Erythroblast (primary cell): ENCODE data around the gene LINGO3.

Experiments
- GATA1 ChIP-seq: IDR thresholded peaks from 2 replicates; pipeline ENCODE4 v1.6.1; 2011; ENCODE audit warnings: low read depth, mild to moderate bottlenecking, control low read depth, low read length, moderate library complexity
- POLR2A ChIP-seq: IDR thresholded peaks from 2 replicates; pipeline ENCODE4 v1.6.1; 2011; ENCODE audit warnings: mild to moderate bottlenecking, low read length

GRCh38 chr19:2341244-2341751, 33.3 kb upstream of the LINGO3 start:
- TF ChIP-seq POLR2A, result no peak
- no peak for TF ChIP-seq GATA1
